IMR-90 (cell line): Measurements from ENCODE around the gene WFDC12.

Experiments
- BHLHE40 ChIP-seq: fragments of 150-350 bp; IDR thresholded peaks from 2 replicates; pipeline ENCODE4 v1.6.1; 2016; ENCODE audit warnings: mild to moderate bottlenecking, low read depth, low read length
- CTCF ChIP-seq: conservative IDR thresholded peaks from 2 replicates; pipeline ENCODE4 v1.5.1; 2012; ENCODE audit warnings: mild to moderate bottlenecking, low read depth, low read length, improper control_type of control experiment
- MAZ ChIP-seq: IDR thresholded peaks from 2 replicates; pipeline ENCODE4 v1.6.1; 2012; ENCODE audit warnings: low read depth, mild to moderate bottlenecking, low read length, improper control_type of control experiment, moderate library complexity, borderline replicate concordance
- SMC3 ChIP-seq: fragments of 150-350 bp; IDR thresholded peaks from 2 replicates; pipeline ENCODE4 v1.6.1; 2016; ENCODE audit warnings: low read depth, mild to moderate bottlenecking, antibody characterized with exemption, low read length, moderate library complexity

GRCh38 chr20:45100563-45101245 is 23.6 kb downstream of the WFDC12 start, which contains the start of gene KCNS1:
- TF ChIP-seq SMC3: no peak
- no peak; the same call in 1 of the 2 replicates for TF ChIP-seq CTCF
- TF ChIP-seq BHLHE40: no peak
- no peak for TF ChIP-seq MAZ
